HG02943 (cell line): ENCODE results near the gene ZNF346.

Experiments
- ATAC-seq: cut with Tn5 transposase; IDR thresholded peaks from one replicate; pipeline ENCODE4 v1.9.1; 2021; ENCODE audit warnings: mild to moderate bottlenecking, low read depth, moderate library complexity; ENCODE audit not compliant: unreplicated experiment

ZNF346 gene

GRCh38 chr5:177092178-177093081 lies 69.9 kb downstream of the ZNF346 start:
- no peak for ATAC-seq

GRCh38 chr5:177093082-177093712 lies 70.7 kb downstream of the ZNF346 start:
- no peak for ATAC-seq

- ATAC-seq = no peak
Measured at GRCh38 chr5:177093803-177094202, 71.3 kb downstream of the ZNF346 start.

GRCh38 chr5:177094224-177095087 lies 72.0 kb downstream of the ZNF346 start:
- no peak for ATAC-seq

- no peak for ATAC-seq
Measured at GRCh38 chr5:177095088-177095669, 72.7 kb downstream of the ZNF346 start.

- ATAC-seq = no peak
Measured at GRCh38 chr5:177096162-177097015, 73.9 kb downstream of the ZNF346 start.

GRCh38 chr5:177097016-177097985 lies 74.8 kb downstream of the ZNF346 start:
- no peak for ATAC-seq

- no peak for ATAC-seq
Measured at GRCh38 chr5:177098120-177098469, 75.6 kb downstream of the ZNF346 start.

GRCh38 chr5:177098470-177099141 lies 76.1 kb downstream of the ZNF346 start:
- no peak for ATAC-seq

GRCh38 chr5:177099422-177100093 lies 77.1 kb downstream of the ZNF346 start:
- no peak for ATAC-seq

- no peak for ATAC-seq
Measured at GRCh38 chr5:177100714-177101121, 78.2 kb downstream of the ZNF346 start.

- no peak for ATAC-seq
Measured at GRCh38 chr5:177103523-177104253, 81.2 kb downstream of the ZNF346 start.

- ATAC-seq = no peak
Measured at GRCh38 chr5:177105691-177106476, 83.4 kb downstream of the ZNF346 start.

- no peak for ATAC-seq
Measured at GRCh38 chr5:177107159-177107558, 84.7 kb downstream of the ZNF346 start.

- no peak for ATAC-seq
Measured at GRCh38 chr5:177109810-177110209, 87.3 kb downstream of the ZNF346 start.
